Progenitor cell of endocrine pancreas (in vitro differentiated cells): ENCODE results near the gene CLCNKB. TPM values are rescaled to one million over a fixed set of nuclear protein-coding genes. Genes with fewer than 3 reads are reported as not detected.

Source experiments
- DNase-seq: peaks from one replicate; pipeline ENCODE4 v3.0.0; 2021; ENCODE audit warnings: low spot score; ENCODE audit not compliant: unreplicated experiment
- H3K27ac Mint-ChIP-seq: 2 replicates; pipeline ENCODE4 v1.8.0; 2021; ENCODE audit warnings: mild to moderate bottlenecking, moderate library complexity, mixed read lengths
- H3K27me3 Mint-ChIP-seq: 2 replicates; pipeline ENCODE4 v1.8.0; 2021; ENCODE audit warnings: mixed read lengths
- H3K36me3 Mint-ChIP-seq: 2 replicates; pipeline ENCODE4 v1.8.0; 2022; ENCODE audit warnings: mixed read lengths; ENCODE audit not compliant: insufficient read depth
- H3K4me1 Mint-ChIP-seq: 2 replicates; pipeline ENCODE4 v1.8.0; 2021; ENCODE audit warnings: low read depth, mixed read lengths
- H3K4me3 Mint-ChIP-seq: 2 replicates; pipeline ENCODE4 v1.8.0; 2021; ENCODE audit warnings: low read depth, mild to moderate bottlenecking, moderate library complexity, mixed read lengths
- H3K9me3 Mint-ChIP-seq: 2 replicates; pipeline ENCODE4 v1.8.0; 2021; ENCODE audit warnings: low read depth, mixed read lengths
- CTCF ChIP-seq: fragments of 200-600 bp; sonication (generic); IDR thresholded peaks from one replicate; pipeline ENCODE4 v1.5.0; 2021; ENCODE audit warnings: antibody characterized with exemption, mild to moderate bottlenecking; ENCODE audit not compliant: unreplicated experiment
- total RNA-seq: library from RNA; stranded (reverse); gene quantifications from 2 replicates; pipeline ENCODE4 v1.2.1, GENCODE V29; 2021

Gene CLCNKB
- total RNA-seq, 1 donor from 2014 or later, result 1.5 TPM

DNA sequence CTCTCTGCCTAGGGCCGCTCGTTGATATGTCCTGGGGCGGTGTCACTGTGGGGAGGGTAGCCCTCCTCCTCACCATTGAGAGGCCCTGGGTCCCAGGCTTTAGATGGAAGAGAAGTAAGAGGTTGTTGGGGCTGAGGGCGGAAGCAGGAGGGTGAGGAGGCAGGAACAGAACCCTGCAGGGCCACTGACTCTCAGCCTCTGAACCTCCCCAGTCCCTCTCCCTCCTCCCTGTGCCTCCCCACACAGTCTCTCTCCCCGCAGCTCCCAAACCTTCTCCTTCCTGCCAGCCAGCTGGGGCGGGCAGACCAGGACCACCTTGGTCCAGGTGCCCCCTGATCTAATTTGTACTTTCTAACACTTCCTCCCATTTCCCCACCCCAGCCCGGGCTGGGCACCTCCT is 44.2 kb downstream of the CLCNKB start:
- TF ChIP-seq CTCF, result no peak
- no peak for DNase-seq
- no peaks in the 10 kb centered on the region for H3K36me3 Mint-ChIP-seq
- no peaks in the 10 kb centered on the region for H3K9me3 Mint-ChIP-seq
- H3K4me3 Mint-ChIP-seq, result no peak overlapping the region
- H3K4me1 Mint-ChIP-seq, result peaks cover 2% of the 10 kb centered on the region
- peaks cover 16% of the 10 kb centered on the region for H3K27me3 Mint-ChIP-seq
- H3K27ac Mint-ChIP-seq, result no peak overlapping the region

GRCh38 chr1:16088351-16088911 is 44.8 kb downstream of the CLCNKB start:
- peaks cover 16% of the 10 kb centered on the region for H3K27me3 Mint-ChIP-seq
- no peaks in the 10 kb centered on the region for H3K36me3 Mint-ChIP-seq
- H3K9me3 Mint-ChIP-seq, result no peaks in the 10 kb centered on the region
- TF ChIP-seq CTCF, result no peak
- no peak overlapping the region for H3K27ac Mint-ChIP-seq
- DNase-seq, result no peak
- H3K4me3 Mint-ChIP-seq, result no peak overlapping the region
- H3K4me1 Mint-ChIP-seq, result peaks cover 2% of the 10 kb centered on the region

GRCh38 chr1:16088996-16089395 is 45.4 kb downstream of the CLCNKB start:
- Mint-ChIP-seq H3K9me3 (no peaks in the 10 kb centered on the region), H3K27ac (no peak overlapping the region), H3K4me1 (peaks cover 5% of the 10 kb centered on the region), H3K27me3 (peaks cover 18% of the 10 kb centered on the region), H3K4me3 (no peak overlapping the region), H3K36me3 (no peaks in the 10 kb centered on the region)
- no peak for DNase-seq
- no peak for TF ChIP-seq CTCF

GRCh38 chr1:16090076-16090826 is 46.7 kb downstream of the CLCNKB start:
- no peak for TF ChIP-seq CTCF
- no peak for DNase-seq
- peaks cover 20% of the 10 kb centered on the region for H3K27me3 Mint-ChIP-seq
- no peaks in the 10 kb centered on the region for H3K36me3 Mint-ChIP-seq
- no peak overlapping the region for H3K27ac Mint-ChIP-seq
- peaks cover 5% of the 10 kb centered on the region for H3K4me1 Mint-ChIP-seq
- no peak overlapping the region for H3K4me3 Mint-ChIP-seq
- no peaks in the 10 kb centered on the region for H3K9me3 Mint-ChIP-seq

DNA sequence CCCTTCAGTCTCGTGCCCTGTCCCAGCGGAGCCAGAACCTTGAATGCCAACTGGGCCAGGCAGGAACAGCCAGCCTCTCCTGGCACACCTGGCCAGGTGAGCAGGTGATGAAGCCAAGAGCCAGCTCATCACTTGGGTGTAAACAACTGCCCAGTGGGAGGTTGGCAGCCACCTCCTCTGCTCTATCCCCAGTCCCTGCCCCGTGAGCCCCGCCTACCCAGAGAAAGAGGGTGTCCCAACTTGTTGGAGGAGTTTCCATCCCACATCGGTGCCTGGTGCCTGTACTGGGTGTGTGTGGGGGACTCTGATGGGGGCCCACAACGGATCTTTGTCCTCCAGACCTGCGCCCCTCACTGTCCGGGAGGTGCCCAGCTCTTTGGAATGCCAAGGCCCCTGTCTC is 47.7 kb downstream of the CLCNKB start:
- TF ChIP-seq CTCF, result no peak

More for the DNA sequence above, 47.7 kb downstream of the CLCNKB start:
- Mint-ChIP-seq H3K4me3 (no peak overlapping the region), H3K4me1 (peaks cover 4% of the 10 kb centered on the region), H3K9me3 (no peaks in the 10 kb centered on the region), H3K27ac (no peak overlapping the region), H3K36me3 (no peaks in the 10 kb centered on the region), H3K27me3 (peaks cover 27% of the 10 kb centered on the region)
- DNase-seq, result no peak
